Measurements from ENCODE around the gene PRAME.
"Not testable (repeated sequence)": the region's sequence is repeated elsewhere in the genome, so short reads cannot be mapped to it uniquely, and the experiment has no call there.

Gene PRAME

GRCh38 chr22:22590136-22590891 is 31.2 kb upstream of the PRAME start:
- Histone ChIP-seq H3K27ac (ENCODE audit: insufficient read depth in 1 of 2, low read depth in 1 of 2, low read length in 2 of 2, poor library complexity in 1 of 2, severe bottlenecking in 2 of 2) (no peak overlapping the region), H3K27me3 (replicated peaks in 2 of 5; ENCODE audit: control insufficient read depth in 4 of 5, insufficient read depth in 5 of 5, low read length in 4 of 5) (peaks cover 0 to 4% (median 0%) of the 10 kb centered on the region in 5 experiments), H3K4me1 (ENCODE audit: control extremely low read depth in 1 of 4, control insufficient read depth in 4 of 4, insufficient read depth in 4 of 4, low read length in 3 of 4) (no peaks in the 10 kb centered on the region), H3K4me3 (ENCODE audit: control insufficient read depth in 1 of 7, extremely low read depth in 1 of 7, insufficient read depth in 4 of 7, low read depth in 2 of 7, low read length in 6 of 7) (no peak overlapping the region), H3K9me3 (ENCODE audit: control extremely low read depth in 1 of 5, control insufficient read depth in 4 of 5, insufficient read depth in 2 of 5, low read depth in 1 of 5, low read length in 4 of 5) (no peaks in the 10 kb centered on the region), H3K36me3 (ENCODE audit: control insufficient read depth in 4 of 4, insufficient read depth in 4 of 4, low read length in 3 of 4) (no peaks in the 10 kb centered on the region)
- ChIA-PET CTCF (interaction anchor here (1.1 to 6.9 kb wide), 10 partner anchors 8 to 294 kb away, joined by 3 to 42 read pairs (median 3); no protein-coding TSS in a partner anchor), POLR2A (interaction anchor here (0.5 to 0.6 kb wide), 2 partner anchors 184 to 444 kb away, joined by 3 read pairs; no protein-coding TSS in a partner anchor)
- 100% methylated on average over 3 of the region's 8 CpGs for WGBS (ENCODE audit: insufficient coverage)
- DNase-seq, result no peak

DNA sequence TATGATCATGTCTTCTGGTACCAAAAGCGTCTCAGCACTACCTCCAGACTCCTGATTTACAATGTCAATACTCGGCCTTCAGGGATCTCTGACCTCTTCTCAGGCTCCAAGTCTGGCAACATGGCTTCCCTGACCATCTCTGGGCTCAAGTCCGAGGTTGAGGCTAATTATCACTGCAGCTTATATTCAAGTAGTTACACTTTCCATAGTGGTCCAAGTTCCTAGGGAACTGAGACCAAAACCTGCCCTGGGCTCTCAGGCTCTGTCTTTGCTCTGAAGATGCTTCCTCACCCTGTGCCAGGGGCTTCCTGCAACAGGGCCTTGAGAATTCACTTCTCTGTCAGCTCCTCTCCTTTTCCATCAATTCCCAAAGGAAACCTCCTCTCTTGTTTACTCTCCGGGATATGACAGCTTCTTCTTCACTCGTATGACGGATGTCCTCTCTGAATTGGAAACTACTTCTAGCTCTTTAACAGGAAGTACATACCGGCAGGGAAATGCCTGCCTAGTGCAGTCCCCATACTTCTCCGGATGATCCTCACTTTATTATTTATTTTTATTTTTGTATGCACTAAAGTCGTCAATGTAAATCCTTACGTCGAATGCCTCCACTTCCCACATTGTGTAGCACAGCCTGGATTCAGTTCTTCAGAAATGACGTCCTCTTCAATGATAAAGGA is 29.6 kb upstream of the PRAME start:
- Histone ChIP-seq H3K9me3 (ENCODE audit: control extremely low read depth in 1 of 5, control insufficient read depth in 4 of 5, insufficient read depth in 2 of 5, low read depth in 1 of 5, low read length in 4 of 5) (no peaks in the 10 kb centered on the region), H3K4me1 (ENCODE audit: control extremely low read depth in 1 of 4, control insufficient read depth in 4 of 4, insufficient read depth in 4 of 4, low read length in 3 of 4) (no peaks in the 10 kb centered on the region), H3K4me3 (ENCODE audit: control insufficient read depth in 1 of 7, extremely low read depth in 1 of 7, insufficient read depth in 4 of 7, low read depth in 2 of 7, low read length in 6 of 7) (no peak overlapping the region), H3K27ac (ENCODE audit: insufficient read depth in 1 of 2, low read depth in 1 of 2, low read length in 2 of 2, poor library complexity in 1 of 2, severe bottlenecking in 2 of 2) (no peak overlapping the region), H3K36me3 (ENCODE audit: control insufficient read depth in 4 of 4, insufficient read depth in 4 of 4, low read length in 3 of 4) (no peaks in the 10 kb centered on the region), H3K27me3 (replicated peaks in 2 of 5; ENCODE audit: control insufficient read depth in 4 of 5, insufficient read depth in 5 of 5, low read length in 4 of 5) (peaks cover 0 to 4% (median 3%) of the 10 kb centered on the region in 5 experiments)
- CTCF ChIA-PET, result interaction anchor here (0.8 to 6.9 kb wide), 9 partner anchors 11 to 157 kb away, joined by 3 to 42 read pairs (median 3); no protein-coding TSS in a partner anchor
- POLR2A ChIA-PET, result no interaction called here
- DNase-seq, result no peak
- 81% methylated on average over 9 of the region's 12 CpGs for WGBS (ENCODE audit: insufficient coverage)

DNA sequence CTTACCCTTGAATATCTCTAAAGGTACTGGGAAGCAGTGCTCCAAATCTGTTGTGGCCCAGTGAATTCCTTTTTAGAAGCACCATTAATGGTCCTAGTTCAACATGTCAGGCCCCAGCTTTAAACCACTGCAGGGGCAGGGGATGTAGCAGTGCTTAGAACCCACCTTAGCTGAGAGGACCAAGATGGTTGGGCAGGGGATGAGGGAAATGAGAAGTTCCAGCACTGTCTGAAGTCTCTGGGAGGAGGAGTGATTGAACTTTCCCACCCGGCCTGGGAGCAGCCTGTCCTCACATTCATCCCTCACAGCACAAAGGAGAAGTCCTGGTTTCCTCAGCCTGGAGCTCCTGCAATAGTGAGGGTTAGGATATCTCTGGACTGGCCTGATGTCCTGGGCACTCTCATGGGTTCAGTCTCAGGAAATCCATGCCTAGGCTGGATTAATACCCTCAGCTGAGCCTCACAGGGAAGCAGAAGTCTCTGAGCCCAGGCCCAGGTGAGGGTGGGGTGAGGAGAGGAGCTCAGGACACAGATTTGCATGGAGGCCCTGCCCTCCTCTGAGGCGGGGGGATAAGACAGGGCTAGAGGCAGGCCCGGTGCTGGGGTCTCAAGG is 28.6 kb upstream of the PRAME start:
- WGBS (ENCODE audit: insufficient coverage), result 100% methylated on average over 2 of the region's 3 CpGs
- POLR2A ChIA-PET, result interaction anchor here (1.0 kb wide), 1 partner anchor 9 kb away, joined by 3 read pairs; no protein-coding TSS in a partner anchor
- Histone ChIP-seq H3K36me3 (ENCODE audit: control insufficient read depth in 4 of 4, insufficient read depth in 4 of 4, low read length in 3 of 4) (no peaks in the 10 kb centered on the region), H3K27me3 (replicated peaks in 2 of 5; ENCODE audit: control insufficient read depth in 4 of 5, insufficient read depth in 5 of 5, low read length in 4 of 5) (peaks cover 0 to 5% (median 4%) of the 10 kb centered on the region in 5 experiments), H3K27ac (ENCODE audit: insufficient read depth in 1 of 2, low read depth in 1 of 2, low read length in 2 of 2, poor library complexity in 1 of 2, severe bottlenecking in 2 of 2) (no peak overlapping the region), H3K9me3 (ENCODE audit: control extremely low read depth in 1 of 5, control insufficient read depth in 4 of 5, insufficient read depth in 2 of 5, low read depth in 1 of 5, low read length in 4 of 5) (no peaks in the 10 kb centered on the region), H3K4me3 (ENCODE audit: control insufficient read depth in 1 of 7, extremely low read depth in 1 of 7, insufficient read depth in 4 of 7, low read depth in 2 of 7, low read length in 6 of 7) (no peak overlapping the region), H3K4me1 (ENCODE audit: control extremely low read depth in 1 of 4, control insufficient read depth in 4 of 4, insufficient read depth in 4 of 4, low read length in 3 of 4) (no peaks in the 10 kb centered on the region)
- no peak for DNase-seq
- CTCF ChIA-PET, result interaction anchor here (0.7 to 6.9 kb wide), 16 partner anchors 11 to 385 kb away, joined by 3 to 42 read pairs (median 4); no protein-coding TSS in a partner anchor

- Histone ChIP-seq H3K27ac (ENCODE audit: insufficient read depth in 1 of 2, low read depth in 1 of 2, low read length in 2 of 2, poor library complexity in 1 of 2, severe bottlenecking in 2 of 2) (no peak overlapping the region), H3K4me3 (ENCODE audit: control insufficient read depth in 1 of 7, extremely low read depth in 1 of 7, insufficient read depth in 4 of 7, low read depth in 2 of 7, low read length in 6 of 7) (no peak overlapping the region), H3K36me3 (ENCODE audit: control insufficient read depth in 4 of 4, insufficient read depth in 4 of 4, low read length in 3 of 4) (no peaks in the 10 kb centered on the region), H3K27me3 (replicated peaks in 2 of 5; ENCODE audit: control insufficient read depth in 4 of 5, insufficient read depth in 5 of 5, low read length in 4 of 5) (peaks cover 0 to 12% (median 4%) of the 10 kb centered on the region in 5 experiments), H3K4me1 (ENCODE audit: control extremely low read depth in 1 of 4, control insufficient read depth in 4 of 4, insufficient read depth in 4 of 4, low read length in 3 of 4) (no peaks in the 10 kb centered on the region), H3K9me3 (ENCODE audit: control extremely low read depth in 1 of 5, control insufficient read depth in 4 of 5, insufficient read depth in 2 of 5, low read depth in 1 of 5, low read length in 4 of 5) (no peaks in the 10 kb centered on the region)
- CTCF ChIA-PET, result interaction anchor here (0.6 to 6.9 kb wide), 2 partner anchors 8 to 9 kb away, joined by 3 to 42 read pairs; no protein-coding TSS in a partner anchor
- 50% methylated on average over 2 of the region's 3 CpGs for WGBS (ENCODE audit: insufficient coverage)
- DNase-seq, result no peak
- POLR2A ChIA-PET, result no interaction called here
Observed at GRCh38 chr22:22584722-22585121, 25.7 kb upstream of the PRAME start.

- POLR2A ChIA-PET, result no interaction called here
- H3K27ac ChIP-seq (ENCODE audit: insufficient read depth in 1 of 2, low read depth in 1 of 2, low read length in 2 of 2, poor library complexity in 1 of 2, severe bottlenecking in 2 of 2), result no peak overlapping the region
- H3K36me3 ChIP-seq (ENCODE audit: control insufficient read depth in 4 of 4, insufficient read depth in 4 of 4, low read length in 3 of 4), result no peaks in the 10 kb centered on the region
- WGBS (ENCODE audit: insufficient coverage), result no CpG with 5 or more reads among the region's 1 CpG
- H3K27me3 ChIP-seq (replicated peaks in 2 of 5; ENCODE audit: control insufficient read depth in 4 of 5, insufficient read depth in 5 of 5, low read length in 4 of 5), result peaks cover 0 to 12% (median 4%) of the 10 kb centered on the region in 5 experiments
- H3K9me3 ChIP-seq (ENCODE audit: control extremely low read depth in 1 of 5, control insufficient read depth in 4 of 5, insufficient read depth in 2 of 5, low read depth in 1 of 5, low read length in 4 of 5), result no peaks in the 10 kb centered on the region
- no peaks in the 10 kb centered on the region for H3K4me1 ChIP-seq (ENCODE audit: control extremely low read depth in 1 of 4, control insufficient read depth in 4 of 4, insufficient read depth in 4 of 4, low read length in 3 of 4)
- CTCF ChIA-PET, result interaction anchor here (0.9 kb wide), 1 partner anchor 8 kb away, joined by 4 read pairs; no protein-coding TSS in a partner anchor
- no peak for DNase-seq
- H3K4me3 ChIP-seq (ENCODE audit: control insufficient read depth in 1 of 7, extremely low read depth in 1 of 7, insufficient read depth in 4 of 7, low read depth in 2 of 7, low read length in 6 of 7), result no peak overlapping the region
Observed at GRCh38 chr22:22583030-22583429, 24.0 kb upstream of the PRAME start.

GRCh38 chr22:22581524-22581923 is 22.5 kb upstream of the PRAME start:
- CTCF ChIA-PET, result interaction anchor here (1.2 to 1.4 kb wide), 4 partner anchors 12 to 116 kb away, joined by 3 to 5 read pairs (median 3); partner anchors contain the start of gene PRAME
- peaks cover 0 to 12% (median 2%) of the 10 kb centered on the region in 5 experiments for H3K27me3 ChIP-seq (replicated peaks in 2 of 5; ENCODE audit: control insufficient read depth in 4 of 5, insufficient read depth in 5 of 5, low read length in 4 of 5)
- WGBS (ENCODE audit: insufficient coverage), result 86% methylated on average over 10 of the region's 13 CpGs
- H3K9me3 ChIP-seq (ENCODE audit: control extremely low read depth in 1 of 5, control insufficient read depth in 4 of 5, insufficient read depth in 2 of 5, low read depth in 1 of 5, low read length in 4 of 5); POLR2A ChIA-PET; DNase-seq; H3K4me3 ChIP-seq (ENCODE audit: control insufficient read depth in 1 of 7, extremely low read depth in 1 of 7, insufficient read depth in 4 of 7, low read depth in 2 of 7, low read length in 6 of 7); H3K36me3 ChIP-seq (ENCODE audit: control insufficient read depth in 4 of 4, insufficient read depth in 4 of 4, low read length in 3 of 4); H3K27ac ChIP-seq (ENCODE audit: insufficient read depth in 1 of 2, low read depth in 1 of 2, low read length in 2 of 2, poor library complexity in 1 of 2, severe bottlenecking in 2 of 2); H3K4me1 ChIP-seq (ENCODE audit: control extremely low read depth in 1 of 4, control insufficient read depth in 4 of 4, insufficient read depth in 4 of 4, low read length in 3 of 4): not testable (repeated sequence)
